HG02981 (cell line): Measurements from ENCODE around the gene CD44.

Source experiments
- ATAC-seq: cut with Tn5 transposase; IDR thresholded peaks from one replicate; pipeline ENCODE4 v1.9.1; 2021; ENCODE audit warnings: mild to moderate bottlenecking, moderate library complexity; ENCODE audit not compliant: unreplicated experiment

Gene CD44

DNA sequence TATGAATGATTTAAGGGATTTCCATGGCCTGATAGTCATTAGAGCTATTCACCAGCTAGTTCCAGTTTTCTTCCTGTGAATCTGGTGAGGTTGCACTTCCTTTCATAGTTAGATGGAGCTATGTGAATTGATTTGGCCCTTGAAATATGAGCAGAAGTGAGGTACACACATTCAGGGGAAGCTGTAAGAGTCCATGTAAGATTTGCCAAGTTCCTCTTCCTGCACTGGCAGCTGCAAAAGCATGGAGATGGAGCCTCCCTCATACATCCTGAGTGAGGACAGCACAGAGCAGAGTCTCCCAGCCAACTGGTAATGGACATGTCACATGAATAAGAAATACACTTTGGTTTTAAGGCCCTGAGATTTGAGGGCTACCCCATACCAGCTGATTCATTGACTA lies 111.7 kb downstream of the CD44 start:
- ATAC-seq, result no peak

DNA sequence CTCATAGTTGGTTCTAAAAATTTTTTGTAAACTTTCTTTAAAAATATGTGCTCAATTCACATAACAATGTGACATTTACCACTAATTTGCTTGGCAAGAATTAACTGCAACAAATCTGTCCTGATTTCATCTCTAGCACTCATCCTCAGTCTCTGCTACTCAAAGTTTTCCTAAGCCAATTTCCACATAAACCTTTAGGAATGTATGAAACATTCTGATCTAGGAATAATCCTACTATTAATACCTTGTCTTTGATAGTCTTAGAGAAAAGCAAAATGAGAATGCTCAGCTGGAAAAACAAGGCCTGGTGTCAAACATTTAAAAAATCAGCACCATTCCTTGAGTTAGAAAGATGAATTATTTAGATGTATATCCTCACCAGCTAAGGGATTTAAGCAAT lies 114.3 kb downstream of the CD44 start:
- no peak for ATAC-seq

DNA sequence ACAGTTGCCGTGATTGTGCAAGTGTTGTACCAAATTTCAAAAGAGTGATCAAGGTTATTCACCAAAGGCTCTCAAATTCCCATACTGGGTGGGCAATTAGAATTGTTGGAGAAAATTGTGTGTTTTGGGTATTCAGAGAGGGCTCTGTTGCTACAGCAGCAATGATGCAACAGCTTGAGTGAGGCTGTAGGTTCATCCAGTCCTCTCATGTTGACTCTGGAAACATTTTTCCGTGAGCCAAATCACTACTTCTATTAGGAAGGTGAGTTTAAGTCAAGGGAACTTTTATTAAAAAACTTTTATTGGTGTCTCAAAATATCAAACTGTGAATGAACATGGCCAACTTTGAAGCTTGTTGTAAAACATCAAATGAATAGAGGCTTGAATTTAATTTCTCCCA lies 116.5 kb downstream of the CD44 start:
- no peak for ATAC-seq

DNA sequence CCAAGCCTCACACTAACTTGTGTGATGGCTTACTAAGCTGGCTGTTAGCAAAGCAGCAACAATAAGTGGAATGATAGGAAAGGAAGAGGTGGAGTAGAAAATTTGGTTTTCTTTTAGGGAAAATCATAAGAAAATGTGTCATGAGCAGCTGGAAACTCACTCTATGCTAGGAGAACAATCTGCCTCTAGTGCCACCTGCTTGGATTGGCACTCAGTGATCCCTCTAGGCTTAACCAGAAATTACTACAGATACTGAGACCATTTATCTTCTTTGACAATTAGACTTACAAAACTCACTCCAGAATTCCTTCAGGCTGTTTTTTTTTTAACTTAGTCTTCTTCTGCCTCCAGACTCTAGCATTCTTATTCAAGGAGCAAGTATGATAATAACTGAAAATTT lies 117.3 kb downstream of the CD44 start:
- ATAC-seq, result no peak

DNA sequence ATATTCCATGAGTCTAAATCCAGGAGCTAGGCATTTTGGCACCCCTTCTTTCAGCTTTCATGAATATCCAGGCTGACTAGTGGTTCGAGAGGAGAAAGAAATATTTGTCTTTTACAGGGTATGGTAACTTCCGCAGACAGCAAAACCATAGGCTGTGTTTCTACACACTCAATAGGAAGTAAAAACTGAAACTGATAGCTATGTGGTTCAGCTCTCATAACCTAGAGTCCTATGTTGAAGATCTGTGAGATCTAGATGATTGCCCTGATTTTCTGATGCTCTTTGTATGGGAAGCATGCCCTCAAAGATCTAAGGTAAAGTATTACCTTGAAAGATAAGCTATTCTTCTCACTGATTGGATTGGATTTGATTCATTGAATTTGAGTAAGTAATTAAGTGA lies 118.3 kb downstream of the CD44 start:
- ATAC-seq, result peak; percentile 99

DNA sequence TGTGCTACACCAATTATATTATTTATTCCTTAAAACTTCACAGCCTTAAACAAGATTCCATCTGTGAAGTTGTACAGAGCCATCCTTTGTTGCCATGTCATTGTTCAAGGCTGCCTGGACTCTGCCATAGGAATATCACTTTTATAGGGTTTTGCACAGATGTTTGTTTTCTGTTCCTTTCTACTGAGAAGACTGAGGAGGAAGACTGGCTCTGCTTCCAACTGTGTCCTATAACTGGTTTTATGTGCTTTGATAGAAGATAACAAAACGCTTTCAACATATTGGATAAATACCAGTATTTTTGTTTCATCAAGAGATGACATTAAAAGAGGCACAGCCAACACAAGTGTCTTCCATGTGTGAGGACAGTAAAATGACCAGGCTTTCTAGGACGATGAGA lies 120.6 kb downstream of the CD44 start:
- ATAC-seq, result no peak

DNA sequence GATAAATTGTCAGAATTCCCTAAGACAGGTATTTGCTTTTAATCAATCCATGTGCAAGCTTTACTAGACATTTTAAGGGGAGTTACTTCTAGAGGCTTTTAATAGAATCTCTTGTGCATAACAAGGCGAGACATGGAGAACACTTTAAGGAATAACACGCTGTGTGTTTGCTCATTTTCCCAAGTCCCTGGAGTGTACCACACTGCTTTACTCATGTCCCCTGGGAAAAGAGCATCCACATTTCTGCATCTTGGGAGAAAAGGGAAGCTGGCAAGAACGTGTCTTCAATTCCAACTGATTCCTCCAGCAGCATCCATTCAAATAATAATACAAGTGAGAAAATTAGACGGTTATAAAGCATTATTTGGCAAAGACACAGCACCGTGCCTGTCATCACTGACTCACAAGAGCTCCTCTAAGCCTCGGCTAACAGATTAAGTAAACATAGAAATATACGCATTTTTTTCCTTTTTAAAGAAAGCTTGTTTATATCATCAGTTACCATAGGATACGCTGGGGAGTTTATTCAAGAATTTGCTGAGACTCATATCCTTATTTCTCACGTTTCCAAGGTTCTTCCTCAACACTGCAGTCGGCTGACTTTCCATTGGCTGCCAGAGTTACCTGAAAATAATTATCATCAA lies 121.5 kb downstream of the CD44 start:
- ATAC-seq, result no peak

DNA sequence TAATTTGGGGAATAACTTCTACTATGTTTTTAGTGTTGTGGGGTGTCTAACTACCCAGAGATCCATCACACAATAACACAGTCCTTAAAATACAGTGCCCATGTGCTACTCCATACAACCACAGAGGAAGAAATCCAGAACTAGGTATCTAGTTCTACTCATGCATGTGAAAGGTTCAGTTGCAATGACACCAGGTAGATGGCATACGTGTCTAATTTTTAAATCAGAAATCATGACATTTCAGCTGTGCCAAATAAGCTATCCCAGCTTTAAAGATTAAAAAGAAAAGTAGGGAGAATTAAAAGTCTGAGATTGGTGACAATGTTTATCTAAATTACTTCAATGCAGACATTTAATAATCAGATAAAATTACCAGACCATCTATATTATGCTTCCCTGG lies 122.2 kb downstream of the CD44 start:
- no peak for ATAC-seq

DNA sequence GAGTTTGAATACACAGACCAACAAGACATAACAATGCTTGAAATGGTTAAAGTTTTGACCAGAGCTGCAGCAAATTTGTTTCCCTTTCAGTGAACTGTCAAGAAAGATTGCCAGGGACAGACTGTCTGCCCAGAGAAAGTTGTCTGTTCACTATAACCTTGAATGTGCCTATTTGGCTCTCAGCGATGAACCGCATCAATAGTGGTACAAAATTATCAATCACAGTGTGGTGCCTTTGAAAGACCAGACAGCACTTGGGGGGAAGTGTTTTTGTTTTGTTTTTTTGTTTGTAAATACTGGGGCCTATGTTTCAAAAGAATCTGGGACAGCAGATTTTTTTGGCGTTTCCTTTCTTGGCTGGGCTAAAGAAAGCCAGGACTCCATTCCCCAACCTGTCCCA lies 123.1 kb downstream of the CD44 start:
- no peak for ATAC-seq

DNA sequence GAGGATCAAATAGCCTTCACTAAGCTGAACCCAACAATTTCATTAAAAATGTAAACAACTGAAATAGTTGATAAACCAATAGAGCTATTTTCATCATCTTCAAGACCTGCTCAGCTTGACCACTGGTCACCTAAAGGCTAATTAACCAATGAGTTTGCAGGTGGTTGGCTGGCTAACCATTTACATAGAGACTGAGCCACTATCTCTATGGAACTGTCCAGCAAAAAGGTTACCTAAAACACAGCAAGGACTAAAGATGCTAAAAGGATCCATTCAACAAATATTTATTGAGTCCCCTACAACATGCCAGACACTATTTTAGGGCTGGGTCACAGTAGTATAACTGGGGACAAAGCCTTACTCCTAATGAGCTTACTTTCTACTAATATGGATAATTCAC lies 123.8 kb downstream of the CD44 start:
- ATAC-seq, result no peak

DNA sequence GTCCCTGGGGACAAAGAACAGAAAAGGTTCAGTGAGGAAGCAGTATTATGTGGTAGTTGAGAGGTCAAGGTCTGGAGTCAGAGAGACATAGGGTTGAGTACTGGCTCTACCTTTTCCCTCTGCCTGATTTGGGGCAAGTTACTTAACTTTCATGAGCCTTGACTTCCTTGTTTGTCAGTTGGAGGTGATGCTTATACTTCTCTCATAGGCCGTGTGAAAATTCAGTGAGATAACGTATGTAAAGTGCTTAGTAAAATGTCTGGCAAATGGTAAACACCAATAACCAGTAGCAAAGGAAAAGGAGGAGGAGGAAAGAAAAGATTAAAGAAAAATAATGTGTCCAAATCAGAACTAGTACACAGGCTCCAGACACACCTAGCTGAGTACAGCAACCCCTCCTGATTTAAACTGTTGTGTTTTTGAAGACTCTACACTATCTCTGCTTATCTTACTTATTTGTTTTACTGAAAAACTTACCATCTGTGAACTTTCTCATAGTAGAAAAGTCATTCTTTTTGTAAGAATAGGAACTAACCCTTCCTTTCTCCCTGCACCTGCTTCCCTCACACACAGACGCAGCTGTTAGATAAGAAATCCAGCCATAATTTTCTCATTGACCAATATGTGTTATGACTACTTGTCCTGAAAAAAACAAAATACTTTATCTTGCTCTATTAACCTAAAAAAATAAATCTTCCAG lies 126.9 kb downstream of the CD44 start:
- ATAC-seq, result no peak

DNA sequence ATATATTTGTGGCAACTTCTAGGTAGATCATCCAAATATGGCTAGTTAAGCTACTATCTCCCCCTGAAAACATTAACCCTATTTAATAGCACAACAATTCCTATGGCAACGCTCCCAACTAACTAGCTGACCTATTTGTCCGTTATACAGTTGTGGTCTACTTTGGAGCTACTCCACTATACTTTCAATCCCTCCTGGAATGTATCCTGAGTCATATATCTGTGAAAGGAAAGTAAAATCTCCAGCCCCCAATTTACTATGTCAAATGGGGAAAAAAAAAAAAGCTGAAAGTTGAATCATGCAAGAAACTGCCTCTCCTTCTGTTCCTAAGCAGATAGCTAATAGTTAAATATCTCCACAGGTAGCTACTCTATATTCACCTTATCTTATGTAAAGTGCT lies 128.5 kb downstream of the CD44 start:
- no peak for ATAC-seq

DNA sequence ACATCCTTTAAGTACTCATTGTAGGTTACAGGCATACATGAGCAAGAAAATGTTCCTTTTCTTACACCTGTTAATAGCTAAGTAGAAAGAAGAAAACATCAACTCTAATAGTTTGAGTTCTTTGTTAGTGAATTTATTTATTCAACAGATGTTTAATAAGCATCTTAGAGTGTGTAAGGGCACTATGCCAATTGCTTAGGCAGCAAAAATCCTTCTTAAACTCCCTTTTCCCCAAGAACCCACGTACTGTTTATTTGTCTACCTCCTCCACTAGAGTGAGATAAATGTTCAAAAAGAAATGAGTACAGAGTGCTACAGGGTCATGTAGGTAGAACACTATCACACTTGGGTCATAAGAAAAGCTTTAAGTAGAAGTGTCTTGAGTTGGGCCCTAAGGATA lies 131.4 kb downstream of the CD44 start:
- ATAC-seq, result no peak

DNA sequence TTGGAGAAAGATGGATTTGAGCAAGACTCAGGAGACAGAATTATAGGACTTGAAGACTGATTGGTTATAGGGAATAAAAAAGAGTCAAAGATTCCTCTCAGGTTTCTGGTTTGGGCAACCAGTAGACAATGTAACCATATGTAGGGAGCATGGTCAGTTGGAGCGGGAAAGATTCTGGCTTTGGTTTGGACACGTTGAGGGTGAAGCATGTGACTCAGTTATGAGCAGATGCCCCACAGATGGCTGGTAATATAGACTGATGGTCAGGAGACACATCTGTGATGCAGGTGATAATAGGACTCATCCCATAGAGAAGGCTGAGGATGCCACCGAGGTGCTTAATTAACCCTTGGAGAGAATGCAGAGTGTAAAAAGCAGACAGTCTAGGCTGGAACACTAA lies 132.1 kb downstream of the CD44 start:
- ATAC-seq, result no peak

DNA sequence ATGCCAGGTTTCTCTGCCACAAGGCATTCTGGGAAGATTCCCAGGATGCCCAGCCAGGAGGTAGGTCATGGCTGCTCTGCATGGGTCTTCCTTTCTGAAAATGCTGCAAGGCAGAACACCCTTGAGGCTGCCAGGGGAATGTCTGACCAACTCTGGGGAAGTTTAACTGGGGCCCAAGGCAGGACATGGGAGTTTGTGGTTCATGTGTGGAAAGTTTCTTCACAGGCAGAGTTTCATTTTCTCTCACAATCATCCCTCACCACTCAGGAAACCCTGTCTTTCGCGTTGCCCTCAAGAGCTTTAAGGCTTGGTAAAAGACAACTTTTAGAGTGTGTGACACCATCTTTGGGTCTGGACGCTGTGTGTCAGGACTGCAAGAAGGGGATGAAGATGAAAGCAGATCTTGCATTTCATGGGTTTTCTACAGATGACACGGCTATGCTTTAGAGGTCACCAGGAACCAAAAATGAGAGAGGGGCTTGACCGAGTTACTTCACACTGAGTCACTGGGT lies 133.5 kb downstream of the CD44 start:
- peak; percentile 86 for ATAC-seq

DNA sequence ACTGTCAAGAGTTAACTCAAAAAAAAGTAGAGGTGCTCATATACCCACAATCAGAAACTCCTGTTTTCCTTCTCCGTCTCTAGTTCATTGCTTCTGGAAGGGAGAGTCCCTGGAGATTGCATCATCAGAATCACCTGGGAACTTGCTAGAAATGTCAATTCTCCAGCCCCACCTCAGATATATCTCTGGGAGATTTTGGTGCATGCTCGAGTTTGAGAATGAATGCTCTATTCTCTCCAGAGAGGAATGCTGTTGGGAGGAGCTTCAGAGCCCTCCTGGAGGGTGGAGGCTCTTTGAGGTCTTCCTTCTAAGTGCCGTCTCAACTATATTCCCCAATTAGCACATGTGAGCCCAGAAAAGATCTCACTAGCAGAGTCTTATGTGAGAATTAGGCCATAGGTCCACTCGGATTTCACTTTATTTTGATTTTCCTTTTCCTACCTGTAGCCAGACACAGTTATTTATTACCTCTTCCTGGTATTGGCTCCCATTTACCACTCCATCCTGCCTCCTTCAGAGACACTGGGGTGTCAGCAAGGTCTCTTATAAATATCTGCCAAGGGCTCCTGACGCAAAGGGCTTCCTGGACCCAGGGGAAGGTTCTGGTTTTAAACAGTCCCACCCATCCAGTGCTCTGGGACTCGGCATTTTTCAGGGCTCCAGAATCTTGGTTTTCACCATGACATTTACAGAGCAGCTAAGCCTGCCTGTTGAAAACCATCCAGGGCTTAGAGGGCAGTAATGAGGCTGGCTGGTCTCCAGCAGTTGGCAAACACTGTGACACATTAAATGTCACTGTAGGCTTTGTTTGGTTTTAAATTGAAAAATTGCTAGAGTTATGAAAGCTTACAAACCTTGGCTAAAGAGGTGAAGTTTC lies 136.2 kb downstream of the CD44 start:
- ATAC-seq, result no peak

DNA sequence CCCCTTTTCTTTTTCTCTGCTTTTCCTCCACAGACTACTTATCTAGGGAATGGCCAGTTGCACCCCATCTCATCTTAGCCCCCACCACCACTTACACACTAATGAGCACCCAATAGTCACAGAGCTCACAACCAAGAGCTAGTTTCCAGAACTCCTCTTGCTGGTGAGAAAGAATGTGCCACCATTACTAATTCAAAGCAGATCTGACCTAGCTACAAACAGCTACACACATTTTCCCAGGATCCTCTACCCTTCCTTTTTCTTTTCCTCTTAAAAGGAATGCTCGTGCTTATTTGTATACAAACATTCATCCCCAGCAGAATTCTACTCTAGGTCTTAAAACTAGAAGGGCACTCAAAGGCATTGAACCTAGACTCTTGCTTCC lies 136.8 kb downstream of the CD44 start:
- no peak for ATAC-seq

DNA sequence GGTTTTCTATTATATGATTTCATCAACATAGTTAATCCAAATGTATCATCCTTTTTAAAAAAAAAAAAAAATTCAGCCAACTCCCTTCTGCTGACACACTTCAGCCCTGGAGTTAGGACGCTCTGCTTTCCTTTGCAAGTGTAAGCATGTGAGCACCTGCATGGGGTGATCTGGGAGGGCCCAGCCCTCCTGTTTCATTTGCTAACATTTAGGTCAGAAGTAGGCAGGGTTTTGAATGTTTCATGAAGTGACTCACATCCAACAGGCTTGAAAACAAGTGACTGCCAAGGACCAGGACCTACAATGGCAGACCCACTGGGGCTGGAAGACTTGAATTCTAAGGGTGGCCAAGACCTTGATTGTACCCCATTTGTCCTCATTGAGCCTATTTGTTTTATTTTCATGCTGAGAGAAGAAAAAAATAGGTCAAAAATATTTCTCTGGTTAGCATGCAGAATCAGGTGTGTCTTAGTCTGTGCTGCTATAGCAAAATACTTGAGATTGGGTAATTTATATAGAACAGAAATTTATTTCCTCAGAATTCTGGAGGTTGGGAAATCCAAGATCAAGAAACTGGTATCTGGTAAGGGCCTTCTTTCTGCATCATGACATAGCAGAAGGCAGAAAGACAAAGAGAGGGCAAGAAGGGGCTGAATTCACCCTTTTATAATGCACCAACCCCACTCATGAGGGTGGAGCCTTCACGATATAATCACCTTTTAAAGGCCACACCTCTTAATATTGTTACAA lies 137.6 kb downstream of the CD44 start:
- ATAC-seq, result no peak

DNA sequence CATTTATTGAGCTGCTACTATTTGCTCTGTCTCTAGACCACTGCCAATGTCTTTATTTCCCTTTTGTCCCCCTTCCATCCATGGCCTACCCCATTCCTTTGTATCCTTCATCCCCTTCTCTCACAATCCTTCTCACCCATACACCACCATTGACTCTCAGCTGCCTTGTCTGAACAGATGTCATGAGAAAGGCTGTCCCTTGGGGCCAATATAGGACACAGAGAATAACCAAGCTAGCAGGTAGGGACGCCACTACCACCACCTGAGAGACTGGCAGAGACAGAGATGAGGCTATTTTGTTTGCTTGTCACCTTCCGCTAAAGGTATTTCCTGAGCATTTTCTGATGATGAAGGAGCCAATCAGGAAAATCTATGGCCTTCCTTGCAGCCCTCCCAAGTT lies 138.9 kb downstream of the CD44 start:
- no peak for ATAC-seq

DNA sequence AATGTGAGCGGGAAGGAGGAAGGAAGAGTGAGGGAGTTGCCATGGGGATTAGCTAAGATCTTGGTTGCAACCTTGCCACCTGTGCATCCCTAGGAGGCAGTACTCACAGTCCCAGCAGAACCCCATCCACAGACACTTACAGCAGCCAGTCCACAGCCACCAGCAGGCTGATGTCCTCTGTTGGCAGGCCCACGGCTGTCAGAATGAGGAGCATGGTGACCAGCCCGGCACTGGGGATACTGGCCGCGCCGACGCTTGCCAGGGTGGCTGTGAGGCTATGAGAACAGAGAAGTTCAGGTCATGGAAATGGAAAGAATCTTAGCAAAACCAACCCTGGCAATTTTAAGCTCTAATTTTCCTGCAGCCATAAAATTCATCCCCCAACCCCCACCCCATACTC lies 141.8 kb downstream of the CD44 start:
- ATAC-seq, result no peak

DNA sequence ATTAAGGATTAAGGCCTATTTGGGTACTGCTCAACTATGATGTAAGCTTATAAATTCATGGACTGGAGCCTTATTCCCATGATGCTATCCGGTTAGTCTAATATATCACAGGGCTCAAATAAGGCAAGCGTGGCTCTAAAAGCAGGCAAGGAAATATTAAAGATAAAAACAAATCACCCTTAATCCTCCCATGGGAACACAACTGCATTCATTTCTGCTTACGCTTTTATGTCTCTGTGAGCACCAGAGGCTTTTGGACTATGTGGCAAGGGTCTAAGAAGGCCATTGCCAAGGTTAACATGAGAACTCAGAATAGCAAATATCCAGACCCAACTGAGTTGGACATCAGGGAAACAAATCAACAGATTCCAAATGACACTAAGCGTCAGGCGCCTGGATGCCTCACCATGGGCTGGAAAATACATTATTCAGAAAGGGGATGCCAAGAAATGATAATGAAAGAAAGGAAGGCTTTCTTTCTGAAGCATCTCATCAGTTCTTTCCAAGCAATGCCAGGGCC lies 142.3 kb downstream of the CD44 start:
- ATAC-seq, result no peak
